Activated naive CD4-positive, alpha-beta T cell treated with anti-CD3 and anti-CD28 coated beads, Interleukin-2, amount 10 ng/mL, durations not matched to agents 7 days and 5 days (primary cell): Measurements from ENCODE around the gene SH3RF3.

Source experiments
- CTCF ChIA-PET: fragments of 350-600 bp; sonication (Branson Sonifier 250); formaldehyde crosslinking; loops from one replicate; lab custom pipeline; 2021; ENCODE audit warnings: antibody characterized with exemption; lab: Charles Lee
- DNase-seq: peaks from one replicate; pipeline ENCODE4 v3.0.0-alpha.2; 2020
- H3K27ac Mint-ChIP-seq: one replicate; pipeline ENCODE4 v1.8.0; 2021; ENCODE audit warnings: mild to moderate bottlenecking, moderate library complexity, mixed read lengths
- H3K27me3 Mint-ChIP-seq: one replicate; pipeline ENCODE4 v1.8.0; 2021; ENCODE audit warnings: mild to moderate bottlenecking, mixed read lengths
- H3K36me3 Mint-ChIP-seq: one replicate; pipeline ENCODE4 v1.8.0; 2021; ENCODE audit warnings: mixed read lengths
- H3K4me1 Mint-ChIP-seq: one replicate; pipeline ENCODE4 v1.8.0; 2021; ENCODE audit warnings: mixed read lengths
- H3K4me3 Mint-ChIP-seq: one replicate; pipeline ENCODE4 v1.8.0; 2021; ENCODE audit warnings: mild to moderate bottlenecking, moderate library complexity, mixed read lengths
- H3K9me3 Mint-ChIP-seq: one replicate; pipeline ENCODE4 v1.8.0; 2021; ENCODE audit warnings: mixed read lengths

The SH3RF3 gene

GRCh38 chr2:109340381-109340780 is 211.4 kb downstream of the SH3RF3 start:
- CTCF ChIA-PET = no interaction called here
- Mint-ChIP-seq H3K36me3 (peaks cover 1% of the 10 kb centered on the region), H3K4me3 (no peak overlapping the region), H3K4me1 (peaks cover 37% of the 10 kb centered on the region), H3K27me3 (peaks cover 28% of the 10 kb centered on the region), H3K9me3 (no peaks in the 10 kb centered on the region), H3K27ac (no peak overlapping the region)
- DNase-seq = no peak

GRCh38 chr2:109341355-109342255 is 212.6 kb downstream of the SH3RF3 start:
- H3K27ac Mint-ChIP-seq = no peak overlapping the region
- H3K27me3 Mint-ChIP-seq = peaks cover 28% of the 10 kb centered on the region
- peaks cover 1% of the 10 kb centered on the region for H3K36me3 Mint-ChIP-seq
- H3K9me3 Mint-ChIP-seq = no peaks in the 10 kb centered on the region
- CTCF ChIA-PET = interaction anchor here (0.8 kb wide), 1 partner anchor 8 kb away, joined by 3 read pairs; no protein-coding TSS in a partner anchor
- H3K4me1 Mint-ChIP-seq = peaks cover 27% of the 10 kb centered on the region
- H3K4me3 Mint-ChIP-seq = no peak overlapping the region
- no peak for DNase-seq

DNA sequence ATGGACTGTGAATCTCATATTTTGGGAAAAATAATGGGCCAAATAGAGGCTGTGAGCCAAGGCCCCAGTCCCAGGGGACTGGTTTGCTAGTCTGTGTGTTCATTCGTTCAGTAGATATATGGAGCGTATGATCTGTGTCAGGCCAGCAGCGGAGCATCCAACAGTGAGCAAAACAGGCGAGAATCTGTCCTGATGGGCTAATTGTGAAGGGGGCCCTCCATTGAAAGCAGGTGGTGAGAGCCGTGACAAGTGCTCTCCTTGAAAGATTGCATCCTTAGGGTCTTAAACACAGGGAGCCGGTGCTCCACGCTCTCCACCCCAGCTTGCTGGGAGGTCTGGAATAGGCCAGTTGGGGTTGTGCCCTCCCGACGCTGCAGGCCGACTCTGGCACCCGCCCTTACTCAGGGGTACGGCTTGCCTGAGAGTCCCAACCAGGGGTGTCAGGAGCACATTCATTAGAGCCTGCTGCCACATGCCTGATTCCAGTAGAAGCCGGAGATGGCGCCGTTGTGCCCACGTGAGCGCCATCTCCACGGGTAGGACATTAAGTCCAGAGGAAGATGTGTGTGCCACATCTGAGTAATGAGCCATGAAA is 213.3 kb downstream of the SH3RF3 start:
- peaks cover 1% of the 10 kb centered on the region for H3K36me3 Mint-ChIP-seq
- H3K27me3 Mint-ChIP-seq = peaks cover 25% of the 10 kb centered on the region
- no peak overlapping the region for H3K27ac Mint-ChIP-seq
- no peak for DNase-seq
- CTCF ChIA-PET = no interaction called here
- peaks cover 24% of the 10 kb centered on the region for H3K4me1 Mint-ChIP-seq
- H3K4me3 Mint-ChIP-seq = no peak overlapping the region
- no peaks in the 10 kb centered on the region for H3K9me3 Mint-ChIP-seq

DNA sequence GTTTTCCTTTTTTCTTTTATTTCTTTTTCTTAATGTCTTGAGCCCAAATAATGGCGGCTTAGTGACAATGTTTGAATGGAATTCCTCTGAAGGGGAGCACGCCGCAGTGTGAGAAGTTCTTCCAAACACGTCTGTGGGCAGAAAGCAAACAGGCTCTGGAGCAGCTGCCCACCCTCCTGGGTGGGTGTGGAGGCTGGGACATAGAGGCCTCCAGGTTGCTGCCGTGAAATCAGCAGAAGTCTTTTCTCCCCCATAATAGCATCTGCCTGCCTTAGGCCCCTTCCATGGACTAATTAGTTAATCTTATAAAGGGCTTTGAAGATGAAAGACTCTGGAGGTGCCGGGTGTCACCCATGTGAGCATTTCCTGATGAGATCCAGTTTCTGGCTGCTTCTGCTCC is 213.9 kb downstream of the SH3RF3 start:
- H3K4me1 Mint-ChIP-seq = peaks cover 29% of the 10 kb centered on the region
- DNase-seq = no peak
- no peak overlapping the region for H3K27ac Mint-ChIP-seq
- no peaks in the 10 kb centered on the region for H3K9me3 Mint-ChIP-seq
- H3K4me3 Mint-ChIP-seq = no peak overlapping the region
- peaks cover 1% of the 10 kb centered on the region for H3K36me3 Mint-ChIP-seq
- H3K27me3 Mint-ChIP-seq = peaks cover 20% of the 10 kb centered on the region
- CTCF ChIA-PET = no interaction called here

- no peak for DNase-seq
- H3K4me3 Mint-ChIP-seq = no peak overlapping the region
- peaks cover 17% of the 10 kb centered on the region for H3K27me3 Mint-ChIP-seq
- no peaks in the 10 kb centered on the region for H3K9me3 Mint-ChIP-seq
- CTCF ChIA-PET = no interaction called here
- peaks cover 1% of the 10 kb centered on the region for H3K36me3 Mint-ChIP-seq
- no peak overlapping the region for H3K27ac Mint-ChIP-seq
- peaks cover 34% of the 10 kb centered on the region for H3K4me1 Mint-ChIP-seq
Observed at GRCh38 chr2:109343460-109343859, 214.5 kb downstream of the SH3RF3 start.

DNA sequence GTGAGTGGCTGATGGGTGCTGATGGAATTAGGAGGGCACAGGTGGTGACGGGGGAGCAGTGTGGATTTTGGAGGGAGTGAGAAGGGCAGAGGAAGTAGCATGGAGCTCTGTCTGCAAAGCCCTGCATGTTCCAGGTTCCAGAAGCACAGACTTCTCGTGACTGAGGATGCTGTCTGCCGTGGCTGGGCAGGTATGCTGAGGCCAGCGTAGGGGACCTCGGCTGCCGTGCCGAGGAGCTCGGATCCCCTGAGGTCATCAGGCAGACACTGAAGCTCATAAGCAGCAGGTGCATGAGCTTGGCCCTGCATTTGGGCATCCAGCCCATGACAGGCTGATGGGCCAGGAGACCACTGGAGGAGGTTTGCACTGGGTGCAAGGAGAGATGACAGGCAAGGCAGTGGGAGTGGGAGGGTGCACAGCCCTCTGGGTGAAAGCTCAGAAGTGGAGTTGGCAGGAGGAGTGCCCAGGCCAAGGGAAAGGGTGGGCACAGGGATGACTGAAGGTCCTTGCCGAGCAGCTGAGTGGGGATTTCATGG is 215.3 kb downstream of the SH3RF3 start:
- Mint-ChIP-seq H3K36me3 (no peaks in the 10 kb centered on the region), H3K4me1 (peaks cover 43% of the 10 kb centered on the region), H3K27ac (no peak overlapping the region), H3K4me3 (no peak overlapping the region), H3K9me3 (no peaks in the 10 kb centered on the region), H3K27me3 (peaks cover 17% of the 10 kb centered on the region)
- CTCF ChIA-PET = no interaction called here
- DNase-seq = no peak

DNA sequence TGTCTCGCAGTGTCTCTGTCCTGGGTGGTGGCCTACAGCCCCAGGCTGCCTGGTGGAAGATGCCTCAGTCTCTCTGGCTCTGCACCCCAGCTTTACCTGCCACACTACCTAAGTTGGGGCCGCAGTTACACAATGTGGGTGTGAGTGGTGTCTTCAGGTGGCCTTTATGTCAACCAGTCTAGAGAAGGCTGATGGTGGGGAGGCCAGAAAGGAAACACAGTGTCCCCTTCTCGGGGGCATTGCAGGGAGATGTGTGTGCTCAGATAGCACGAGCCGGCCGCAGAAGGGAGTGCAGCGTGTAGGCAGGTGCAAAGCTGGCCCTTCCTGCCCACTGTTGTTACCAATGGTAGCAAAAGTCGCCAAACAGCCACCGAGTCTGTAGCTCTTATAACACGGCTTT is 216.1 kb downstream of the SH3RF3 start:
- Mint-ChIP-seq H3K27me3 (peaks cover 17% of the 10 kb centered on the region), H3K4me1 (peaks cover 47% of the 10 kb centered on the region), H3K4me3 (no peak overlapping the region), H3K27ac (no peak overlapping the region), H3K9me3 (no peaks in the 10 kb centered on the region), H3K36me3 (no peaks in the 10 kb centered on the region)
- CTCF ChIA-PET = no interaction called here
- DNase-seq = no peak

GRCh38 chr2:109345653-109346480 is 216.9 kb downstream of the SH3RF3 start:
- DNase-seq = no peak
- Mint-ChIP-seq H3K27me3 (peaks cover 17% of the 10 kb centered on the region), H3K36me3 (no peaks in the 10 kb centered on the region), H3K27ac (no peak overlapping the region), H3K9me3 (no peaks in the 10 kb centered on the region), H3K4me1 (peaks cover 49% of the 10 kb centered on the region), H3K4me3 (no peak overlapping the region)
- CTCF ChIA-PET = no interaction called here

GRCh38 chr2:109346601-109347228 is 217.7 kb downstream of the SH3RF3 start:
- Mint-ChIP-seq H3K27ac (no peak overlapping the region), H3K9me3 (no peaks in the 10 kb centered on the region), H3K4me1 (peaks cover 47% of the 10 kb centered on the region), H3K4me3 (no peak overlapping the region), H3K27me3 (peaks cover 17% of the 10 kb centered on the region), H3K36me3 (no peaks in the 10 kb centered on the region)
- CTCF ChIA-PET = interaction anchor here (3.7 kb wide), 1 partner anchor 14 kb away, joined by 23 read pairs; no protein-coding TSS in a partner anchor
- DNase-seq = no peak

DNA sequence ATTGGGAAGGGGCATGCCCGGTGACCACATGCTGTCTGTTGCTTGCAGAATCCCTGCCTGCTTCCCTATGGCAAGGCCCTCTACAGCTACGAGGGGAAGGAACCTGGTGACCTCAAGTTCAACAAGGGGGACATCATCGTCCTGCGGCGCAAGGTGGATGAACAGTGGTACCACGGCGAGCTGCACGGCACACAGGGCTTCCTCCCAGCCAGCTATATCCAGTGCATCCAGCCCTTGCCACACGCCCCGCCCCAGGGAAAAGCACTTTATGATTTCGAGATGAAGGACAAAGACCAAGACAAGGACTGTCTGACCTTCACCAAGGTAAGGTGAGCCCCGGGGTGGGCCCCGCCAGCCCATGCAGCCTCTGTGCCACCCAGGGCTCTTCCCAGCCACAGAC is 218.6 kb downstream of the SH3RF3 start:
- Mint-ChIP-seq H3K27ac (no peak overlapping the region), H3K4me3 (no peak overlapping the region), H3K9me3 (no peaks in the 10 kb centered on the region), H3K27me3 (peaks cover 20% of the 10 kb centered on the region), H3K4me1 (peaks cover 43% of the 10 kb centered on the region), H3K36me3 (no peaks in the 10 kb centered on the region)
- DNase-seq = no peak
- CTCF ChIA-PET = interaction anchor here (1.9 to 3.7 kb wide), 2 partner anchors 15 to 219 kb away, joined by 10 to 23 read pairs; partner anchors contain the start of gene SH3RF3

DNA sequence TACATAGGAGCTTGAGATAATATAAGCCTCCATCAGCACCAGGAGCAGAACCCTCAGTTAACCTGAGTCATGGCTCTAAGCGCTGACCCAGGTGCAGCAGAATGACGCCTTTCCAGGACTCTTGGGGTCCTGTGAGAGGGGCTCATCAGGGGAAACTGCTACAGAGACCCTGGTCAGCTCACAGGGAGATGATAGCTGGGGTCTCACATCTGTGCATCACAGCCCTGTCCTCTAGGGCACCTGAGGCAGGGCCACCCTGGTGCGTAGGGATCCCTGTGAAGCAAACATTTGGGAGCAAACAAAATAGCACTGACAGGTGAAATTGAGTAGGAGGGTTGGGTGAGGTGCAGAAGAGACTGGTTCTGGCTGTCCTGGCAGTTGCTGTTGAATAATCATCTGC is 219.2 kb downstream of the SH3RF3 start:
- CTCF ChIA-PET = interaction anchor here (1.6 to 3.7 kb wide), 3 partner anchors 16 to 222 kb away, joined by 4 to 23 read pairs (median 10); partner anchors contain the start of gene SH3RF3
- Mint-ChIP-seq H3K4me3 (no peak overlapping the region), H3K27ac (peak overlapping the region; percentile 86), H3K4me1 (peaks cover 43% of the 10 kb centered on the region), H3K36me3 (no peaks in the 10 kb centered on the region), H3K27me3 (peaks cover 26% of the 10 kb centered on the region), H3K9me3 (no peaks in the 10 kb centered on the region)
- DNase-seq = no peak

GRCh38 chr2:109348671-109349502 is 219.9 kb downstream of the SH3RF3 start:
- Mint-ChIP-seq H3K27ac (peak overlapping the region; percentile 86), H3K4me3 (peak overlapping the region; percentile 21), H3K27me3 (peaks cover 24% of the 10 kb centered on the region), H3K36me3 (no peaks in the 10 kb centered on the region), H3K9me3 (no peaks in the 10 kb centered on the region), H3K4me1 (peaks cover 43% of the 10 kb centered on the region)
- DNase-seq = peak; percentile 79
- CTCF ChIA-PET = interaction anchor here (0.7 to 3.7 kb wide), 9 partner anchors 17 to 223 kb away, joined by 3 to 23 read pairs (median 4); partner anchors contain the start of gene SH3RF3
